22Rv1 (cell line): ENCODE results near the gene ACOXL.

ENCODE experiments used
- CTCF ChIP-seq: fragments of 450-650 bp; IDR thresholded peaks from 2 replicates; pipeline ENCODE4 v1.5.1; 2017; ENCODE audit warnings: mild to moderate bottlenecking
- ZFX ChIP-seq: fragments of 450-650 bp; IDR thresholded peaks from 2 replicates; pipeline ENCODE4 v1.6.1; 2017; ENCODE audit warnings: antibody characterized with exemption, borderline replicate concordance

- TF ChIP-seq CTCF (no peak), ZFX (no peak)
Observed at GRCh38 chr2:110718382-110718781, 14.0 kb upstream of the ACOXL start.
